ENCODE data around the gene CPVL.

DNA sequence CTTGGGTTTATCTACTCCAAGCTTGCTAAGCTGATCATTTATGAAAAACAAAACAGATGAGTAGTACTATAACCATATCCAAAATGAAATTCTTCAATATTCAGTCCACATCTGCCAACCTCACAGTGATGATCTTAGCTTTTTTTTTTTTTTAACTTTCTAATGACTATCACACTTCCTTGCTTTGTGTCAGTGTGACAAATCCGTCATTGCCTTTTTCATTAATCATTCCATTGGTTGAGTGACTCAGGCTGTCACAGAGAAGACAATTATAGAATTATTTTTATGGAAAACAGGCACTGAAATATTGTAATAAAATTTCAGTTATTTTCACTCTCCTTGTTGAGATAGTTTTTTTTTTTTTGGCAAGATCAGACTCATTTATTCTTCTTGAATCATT, 70.7 kb downstream of the CPVL start:
- TF ChIP-seq, protein P1, sequence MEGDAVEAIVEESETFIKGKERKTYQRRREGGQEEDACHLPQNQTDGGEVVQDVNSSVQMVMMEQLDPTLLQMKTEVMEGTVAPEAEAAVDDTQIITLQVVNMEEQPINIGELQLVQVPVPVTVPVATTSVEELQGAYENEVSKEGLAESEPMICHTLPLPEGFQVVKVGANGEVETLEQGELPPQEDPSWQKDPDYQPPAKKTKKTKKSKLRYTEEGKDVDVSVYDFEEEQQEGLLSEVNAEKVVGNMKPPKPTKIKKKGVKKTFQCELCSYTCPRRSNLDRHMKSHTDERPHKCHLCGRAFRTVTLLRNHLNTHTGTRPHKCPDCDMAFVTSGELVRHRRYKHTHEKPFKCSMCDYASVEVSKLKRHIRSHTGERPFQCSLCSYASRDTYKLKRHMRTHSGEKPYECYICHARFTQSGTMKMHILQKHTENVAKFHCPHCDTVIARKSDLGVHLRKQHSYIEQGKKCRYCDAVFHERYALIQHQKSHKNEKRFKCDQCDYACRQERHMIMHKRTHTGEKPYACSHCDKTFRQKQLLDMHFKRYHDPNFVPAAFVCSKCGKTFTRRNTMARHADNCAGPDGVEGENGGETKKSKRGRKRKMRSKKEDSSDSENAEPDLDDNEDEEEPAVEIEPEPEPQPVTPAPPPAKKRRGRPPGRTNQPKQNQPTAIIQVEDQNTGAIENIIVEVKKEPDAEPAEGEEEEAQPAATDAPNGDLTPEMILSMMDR (conservative IDR thresholded peaks at IDR 0.05) = no peak
- no peak for TF ChIP-seq ZFX (IDR thresholded peaks at IDR 0.05)

Measured in C4-2B (cell line).